ENCODE results near the gene RAG1. TPM values are rescaled to one million over a fixed set of nuclear protein-coding genes. Genes with fewer than 3 reads are reported as not detected.

Gene RAG1
- 0.10 and 0.24 TPM in 2 replicates for total RNA-seq

GRCh38 chr11:36567694-36568093, at the start of gene RAG1:
RAG1 (plus strand) TSS chr11:36568007; CDS start chr11:36573305, 5,298 bp downstream.
- intact Hi-C loops (cut with micrococcal nuclease), result no loop called here
- Mint-ChIP-seq H3K4me1 (peaks cover 6% of the 10 kb centered on the region), H3K36me3 (ENCODE audit: low read depth) (no peaks in the 10 kb centered on the region), H3K27me3 (peaks cover 52% of the 10 kb centered on the region), H3K9me3 (no peaks in the 10 kb centered on the region), H3K4me3 (no peak within 1 kb of the TSS), H3K27ac (no peak within 1 kb of the TSS)
- CTCF ChIA-PET, result interaction anchor here (1.4 kb wide), 1 partner anchor 104 kb away, joined by 3 read pairs; no protein-coding TSS in a partner anchor
- ATAC-seq (ENCODE audit: low read depth) (no peak), DNase-seq (no peak)
- TF ChIP-seq CTCF (IDR thresholded peaks at IDR 0.05), result no peak
- POLR2A ChIA-PET, result no interaction called here

GRCh38 chr11:36530840-36531239, 37.0 kb upstream of the RAG1 start:
- Mint-ChIP-seq H3K36me3 (ENCODE audit: low read depth) (no peaks in the 10 kb centered on the region), H3K27ac (no peak overlapping the region), H3K9me3 (peaks cover 2% of the 10 kb centered on the region), H3K4me1 (no peaks in the 10 kb centered on the region), H3K27me3 (peaks cover 18% of the 10 kb centered on the region), H3K4me3 (no peak overlapping the region)
- ChIA-PET POLR2A (no interaction called here), CTCF (no interaction called here)
- intact Hi-C loops (cut with micrococcal nuclease), result no loop called here
- no peak for TF ChIP-seq CTCF (IDR thresholded peaks at IDR 0.05)
- ATAC-seq (ENCODE audit: low read depth) (no peak), DNase-seq (no peak)

- intact Hi-C loops (cut with micrococcal nuclease), result no loop called here
- H3K9me3 Mint-ChIP-seq, result peaks cover 2% of the 10 kb centered on the region
- no peak for DNase-seq
Observed at GRCh38 chr11:36532941-36533601, 34.7 kb upstream of the RAG1 start.

GRCh38 chr11:36534276-36534840, 33.4 kb upstream of the RAG1 start:
- DNase-seq (no peak), ATAC-seq (ENCODE audit: low read depth) (no peak)
- no peaks in the 10 kb centered on the region for H3K4me1 Mint-ChIP-seq
- peaks cover 5% of the 10 kb centered on the region for H3K27me3 Mint-ChIP-seq
- no peak overlapping the region for H3K4me3 Mint-ChIP-seq
- POLR2A ChIA-PET, result no interaction called here
- CTCF ChIA-PET, result interaction anchor here (0.6 kb wide), 1 partner anchor 242 kb away, joined by 3 read pairs; no protein-coding TSS in a partner anchor
- TF ChIP-seq CTCF (IDR thresholded peaks at IDR 0.05), result no peak
- intact Hi-C loops (cut with micrococcal nuclease), result no loop called here
- H3K27ac Mint-ChIP-seq, result no peak overlapping the region
- H3K36me3 Mint-ChIP-seq (ENCODE audit: low read depth), result no peaks in the 10 kb centered on the region
- no peaks in the 10 kb centered on the region for H3K9me3 Mint-ChIP-seq

More at GRCh38 chr11:36532941-36533601, 34.7 kb upstream of the RAG1 start:
- CTCF ChIA-PET, result no interaction called here
- Mint-ChIP-seq H3K4me3 (no peak overlapping the region), H3K27me3 (peaks cover 10% of the 10 kb centered on the region), H3K4me1 (no peaks in the 10 kb centered on the region), H3K27ac (no peak overlapping the region), H3K36me3 (ENCODE audit: low read depth) (no peaks in the 10 kb centered on the region)
- no peak for ATAC-seq (ENCODE audit: low read depth)
- POLR2A ChIA-PET, result no interaction called here
- TF ChIP-seq CTCF (IDR thresholded peaks at IDR 0.05), result no peak

- no peak overlapping the region for H3K27ac Mint-ChIP-seq
- DNase-seq (no peak), ATAC-seq (ENCODE audit: low read depth) (no peak)
- peaks cover 5% of the 10 kb centered on the region for H3K4me1 Mint-ChIP-seq
- ChIA-PET POLR2A (no interaction called here), CTCF (no interaction called here)
- no peak for TF ChIP-seq CTCF (IDR thresholded peaks at IDR 0.05)
- no peak overlapping the region for H3K4me3 Mint-ChIP-seq
- H3K27me3 Mint-ChIP-seq, result peaks cover 18% of the 10 kb centered on the region
- no peaks in the 10 kb centered on the region for H3K9me3 Mint-ChIP-seq
- H3K36me3 Mint-ChIP-seq (ENCODE audit: low read depth), result no peaks in the 10 kb centered on the region
- intact Hi-C loops (cut with micrococcal nuclease), result no loop called here
Observed at GRCh38 chr11:36540998-36541397, 26.8 kb upstream of the RAG1 start.
